Astrocyte of the spinal cord (primary cell): ENCODE results near the gene CAMTA1.
"Not testable (repeated sequence)": the region's sequence is repeated elsewhere in the genome, so short reads cannot be mapped to it uniquely, and the experiment has no call there.

Source experiments
- DNase-seq: peaks from one replicate; pipeline ENCODE4 v3.0.0; 2011; ENCODE audit warnings: low read depth, low spot score
- H3K4me3 ChIP-seq: 2 replicates; pipeline ENCODE4 v1.5.1; 2011; ENCODE audit warnings: low read depth, mild to moderate bottlenecking, low read length, moderate library complexity
- in situ Hi-C: cut with HindIII; loops from 2 replicates; pipeline ENCODE4 v1.10.0; 2017; ENCODE audit warnings: low sequenced_read_pairs
- TF ChIP-seq, protein P1 (sequence below): IDR thresholded peaks from 2 replicates; pipeline ENCODE4 v1.5.1; 2012; ENCODE audit warnings: low read depth, mild to moderate bottlenecking, low read length, inconsistent platforms

The CAMTA1 gene

DNA sequence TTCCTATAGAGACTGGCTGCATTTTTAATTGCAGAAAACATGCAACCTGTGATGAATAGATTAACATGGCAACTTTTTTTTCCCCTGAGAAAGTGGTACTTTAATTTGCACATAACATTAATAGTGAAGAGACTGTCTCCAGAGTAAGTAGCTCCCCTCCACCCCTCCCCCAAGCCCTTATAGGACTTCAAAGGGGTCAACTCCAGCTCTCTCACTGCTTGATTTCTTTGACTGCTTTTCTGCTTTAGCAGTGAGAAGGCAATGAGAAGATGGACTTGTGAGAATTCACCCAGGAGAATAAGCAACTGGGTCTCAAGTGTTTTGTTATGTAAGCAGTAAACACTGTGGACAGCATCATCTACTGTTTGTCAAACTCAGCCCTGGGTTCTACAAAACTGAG is 355.0 kb downstream of the CAMTA1 start:
- H3K4me3 ChIP-seq = no peak overlapping the region
- in situ Hi-C loops = no loop called here
- TF ChIP-seq, protein P1, sequence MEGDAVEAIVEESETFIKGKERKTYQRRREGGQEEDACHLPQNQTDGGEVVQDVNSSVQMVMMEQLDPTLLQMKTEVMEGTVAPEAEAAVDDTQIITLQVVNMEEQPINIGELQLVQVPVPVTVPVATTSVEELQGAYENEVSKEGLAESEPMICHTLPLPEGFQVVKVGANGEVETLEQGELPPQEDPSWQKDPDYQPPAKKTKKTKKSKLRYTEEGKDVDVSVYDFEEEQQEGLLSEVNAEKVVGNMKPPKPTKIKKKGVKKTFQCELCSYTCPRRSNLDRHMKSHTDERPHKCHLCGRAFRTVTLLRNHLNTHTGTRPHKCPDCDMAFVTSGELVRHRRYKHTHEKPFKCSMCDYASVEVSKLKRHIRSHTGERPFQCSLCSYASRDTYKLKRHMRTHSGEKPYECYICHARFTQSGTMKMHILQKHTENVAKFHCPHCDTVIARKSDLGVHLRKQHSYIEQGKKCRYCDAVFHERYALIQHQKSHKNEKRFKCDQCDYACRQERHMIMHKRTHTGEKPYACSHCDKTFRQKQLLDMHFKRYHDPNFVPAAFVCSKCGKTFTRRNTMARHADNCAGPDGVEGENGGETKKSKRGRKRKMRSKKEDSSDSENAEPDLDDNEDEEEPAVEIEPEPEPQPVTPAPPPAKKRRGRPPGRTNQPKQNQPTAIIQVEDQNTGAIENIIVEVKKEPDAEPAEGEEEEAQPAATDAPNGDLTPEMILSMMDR = no peak
- DNase-seq = no peak

DNA sequence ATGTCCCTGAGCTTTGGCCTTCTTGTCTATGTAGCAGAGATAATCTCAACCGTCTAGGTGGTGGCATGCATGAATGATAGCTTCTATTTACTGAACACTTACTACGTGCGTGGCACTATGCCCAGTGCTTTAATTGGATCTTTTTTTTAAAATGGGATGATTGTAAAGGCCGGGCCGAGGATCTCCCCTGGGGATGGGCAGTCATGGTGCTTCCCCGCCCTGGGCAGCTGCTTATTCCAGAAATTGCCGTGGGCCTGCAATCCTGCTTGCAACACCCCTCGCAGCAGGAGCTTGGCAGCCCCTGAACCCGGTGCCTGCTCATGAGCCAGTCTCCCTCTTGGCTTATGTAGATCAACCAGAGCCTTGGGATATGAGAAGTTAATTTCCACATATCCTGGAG is 360.7 kb downstream of the CAMTA1 start:
- in situ Hi-C loops = no loop called here
- TF ChIP-seq, protein P1 = no peak
- no peak overlapping the region for H3K4me3 ChIP-seq
- no peak for DNase-seq

DNA sequence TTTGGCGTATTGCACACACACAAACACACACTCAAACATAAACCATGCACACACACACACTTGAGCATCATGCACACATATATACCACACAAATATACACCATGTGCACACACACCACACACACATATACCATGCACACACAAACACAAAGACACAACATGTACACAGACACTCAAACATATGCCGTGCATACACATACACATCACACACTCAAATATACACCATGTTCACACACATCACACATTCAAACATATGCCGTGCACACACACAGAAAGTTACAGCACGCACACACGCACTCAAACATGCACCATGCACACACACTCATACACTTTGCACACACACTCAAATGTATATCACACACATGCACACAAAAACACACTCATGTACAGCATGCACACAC is 361.5 kb downstream of the CAMTA1 start:
- DNase-seq = no peak
- no peak overlapping the region for H3K4me3 ChIP-seq
- TF ChIP-seq, protein P1 = no peak
- in situ Hi-C loops = no loop called here

DNA sequence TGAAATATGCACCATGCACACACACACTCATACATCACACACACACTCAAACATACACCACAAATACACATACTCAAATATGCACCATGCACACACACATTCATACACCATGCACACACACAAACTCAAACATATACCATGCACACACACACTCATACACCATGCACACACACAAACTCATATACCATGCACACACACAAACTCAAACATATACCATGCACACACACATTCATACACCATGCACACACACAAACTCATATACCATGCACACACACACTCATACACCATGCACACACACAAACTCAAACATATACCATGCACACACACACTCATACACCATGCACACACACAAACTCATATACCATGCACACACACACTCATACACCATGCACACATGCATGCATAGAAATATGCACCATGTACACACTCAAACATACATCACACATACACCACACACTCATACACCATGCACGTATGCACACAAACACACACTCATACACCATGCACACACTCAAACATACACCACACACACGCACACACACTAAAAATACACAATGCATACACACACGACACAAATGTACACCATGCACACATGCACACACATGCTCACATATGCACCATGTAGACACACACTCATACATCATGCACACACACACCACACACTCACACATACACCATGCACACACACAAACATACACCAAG is 362.5 kb downstream of the CAMTA1 start:
- in situ Hi-C loops, DNase-seq, H3K4me3 ChIP-seq: not testable (repeated sequence)

DNA sequence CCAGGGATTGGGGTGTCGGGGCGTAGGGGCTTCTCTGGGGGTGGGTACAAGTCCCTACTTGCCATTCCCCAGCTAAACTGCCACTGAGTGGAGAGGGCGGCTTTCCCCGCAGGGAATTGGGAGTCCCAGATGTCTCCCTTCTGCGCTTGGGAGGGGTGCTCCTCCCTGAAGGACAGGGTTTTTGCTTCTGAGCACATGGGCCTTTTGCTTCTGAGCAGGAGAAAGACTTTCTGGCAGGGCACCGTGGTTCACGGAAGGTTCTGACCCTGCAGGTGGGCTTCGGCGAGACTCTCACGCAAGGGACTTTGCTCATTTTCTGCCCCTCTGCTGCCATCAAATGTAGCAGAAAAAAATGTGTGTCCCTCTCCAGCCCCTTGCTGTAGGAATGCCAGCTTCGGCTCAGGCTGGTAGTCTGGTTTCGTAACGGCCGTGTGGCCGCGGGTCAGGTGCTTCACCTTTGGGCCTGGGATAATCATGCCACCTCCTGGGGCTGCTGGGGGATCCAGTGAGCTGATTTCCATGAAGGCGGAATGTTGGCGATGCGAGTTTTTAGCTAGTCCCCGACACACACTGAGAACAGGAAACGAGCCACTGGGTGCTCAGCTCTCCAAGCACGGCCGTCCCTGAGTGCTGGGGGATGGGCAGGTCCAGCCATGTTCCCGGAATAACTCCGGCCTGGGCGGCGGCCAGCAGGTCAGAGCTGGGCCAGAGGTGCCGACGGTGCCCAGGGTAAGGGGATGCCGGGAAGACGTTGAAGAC is 364.0 kb downstream of the CAMTA1 start:
- no peak overlapping the region for H3K4me3 ChIP-seq
- in situ Hi-C loops = no loop called here
- DNase-seq = peak; percentile 6
- TF ChIP-seq, protein P1 = no peak

DNA sequence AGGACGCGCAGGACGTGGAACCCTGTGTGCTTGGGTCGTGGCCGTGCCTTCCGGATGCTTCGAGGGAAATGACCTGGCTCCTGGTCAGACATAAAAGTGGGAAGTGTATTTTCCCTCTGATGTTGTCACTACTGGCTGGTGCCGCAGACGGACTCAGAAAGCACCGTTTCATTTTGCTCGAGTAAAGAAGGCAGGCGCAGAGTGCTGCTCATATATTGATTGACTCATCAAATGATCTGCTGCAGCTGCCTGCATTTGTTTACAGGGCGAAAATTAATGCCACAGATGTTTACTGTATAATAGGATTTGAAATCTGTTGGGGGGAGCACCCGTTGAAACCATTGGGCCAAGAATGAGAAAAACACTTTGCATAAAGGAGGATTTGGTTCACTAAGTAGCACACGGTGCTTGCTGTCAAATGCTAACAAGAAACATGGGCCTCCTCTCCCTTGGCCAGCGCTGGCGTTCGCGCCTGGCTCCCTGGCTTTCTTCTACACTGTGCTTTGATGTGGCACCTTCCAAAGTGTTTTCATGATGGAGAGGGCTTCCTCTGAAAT is 365.5 kb downstream of the CAMTA1 start:
- no peak overlapping the region for H3K4me3 ChIP-seq
- TF ChIP-seq, protein P1 = no peak
- in situ Hi-C loops = no loop called here
- DNase-seq = no peak

DNA sequence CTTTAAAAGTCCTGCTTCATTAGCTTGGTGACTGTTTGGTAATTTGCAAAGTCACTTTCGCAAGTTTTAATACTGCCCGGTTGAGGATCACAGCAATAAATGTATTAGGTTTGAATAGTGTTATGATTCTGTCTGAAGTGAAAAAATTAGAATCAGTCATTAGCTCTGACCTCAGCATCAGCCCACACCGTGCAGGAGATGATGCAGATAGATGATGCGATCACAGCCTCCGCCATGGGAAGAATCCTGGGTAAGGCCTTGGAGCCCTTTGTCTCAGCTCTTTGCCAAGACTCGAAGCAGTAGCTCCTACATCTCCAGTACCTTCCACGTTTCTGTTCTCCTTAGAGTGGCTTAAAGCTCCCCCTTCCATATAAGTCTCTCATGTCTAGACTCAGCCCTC is 366.7 kb downstream of the CAMTA1 start:
- TF ChIP-seq, protein P1 = no peak
- H3K4me3 ChIP-seq = no peak overlapping the region
- in situ Hi-C loops = no loop called here
- no peak for DNase-seq
